Thymus (tissue), 11 donors: ENCODE measurements around the gene PROK2. TPM values are rescaled to one million over a fixed set of nuclear protein-coding genes. Genes with fewer than 3 reads are reported as not detected.
A peak's percentile ranks its signal among the peaks of the same experiment; 100 is the strongest.

Experiments used
- DNase-seq, 9 donors: peaks; one replicate each; pipeline ENCODE4 v3.0.0-alpha.2; 2013; ENCODE audit warnings: low spot score in 9 of 9, low read depth in 6 of 9, missing footprints in 1 of 9
- H3K27ac ChIP-seq, 2 donors: one replicate each; pipeline ENCODE4 v1.5.1; 2013; ENCODE audit warnings: control low read depth in 1 of 2, low read depth in 1 of 2, low read length in 1 of 2, mild to moderate bottlenecking in 1 of 2, moderate library complexity in 1 of 2
- H3K27me3 ChIP-seq, 2 donors: one replicate each; pipeline ENCODE4 v1.5.1; 2013; ENCODE audit warnings: low read length in 1 of 2; ENCODE audit not compliant: control insufficient read depth in 2 of 2, insufficient read depth in 1 of 2
- H3K36me3 ChIP-seq, 2 donors: one replicate each; pipeline ENCODE4 v1.5.1; 2013; ENCODE audit warnings: low read length in 1 of 2, mild to moderate bottlenecking in 1 of 2, moderate library complexity in 1 of 2; ENCODE audit not compliant: control insufficient read depth in 2 of 2, insufficient read depth in 2 of 2
- H3K4me1 ChIP-seq, 2 donors: one replicate each; pipeline ENCODE4 v1.5.1; 2013; ENCODE audit warnings: low read length in 2 of 2; ENCODE audit not compliant: control insufficient read depth in 2 of 2, insufficient read depth in 2 of 2
- H3K4me3 ChIP-seq, 2 donors: one replicate each; pipeline ENCODE4 v1.5.1; 2013; ENCODE audit warnings: low read length in 2 of 2, control low read depth in 1 of 2, mild to moderate bottlenecking in 1 of 2
- H3K9me3 ChIP-seq, 2 donors: one replicate each; pipeline ENCODE4 v1.5.1; 2013; ENCODE audit warnings: low read length in 1 of 2, mild to moderate bottlenecking in 1 of 2; ENCODE audit not compliant: control insufficient read depth in 2 of 2, insufficient read depth in 1 of 2
- WGBS: extraction: QIAGEN DNeasy Blood & Tissue Kit; methylation state at CpG from one replicate; pipeline ENCODE4 v1.1.7; 2013; 5-methylcytosine and 5-hydroxymethylcytosine counted together
- polyA plus RNA-seq: library from polyadenylated mRNA; stranded (reverse); fragments of 200-250 nt; gene quantifications from one replicate; pipeline ENCODE4 v1.2.3, GENCODE V29; 2013
- total RNA-seq: library from RNA; stranded (reverse); fragments of 120-200 nt; gene quantifications from one replicate; pipeline ENCODE4 v1.2.4, GENCODE V29; 2013
- donor health status: healthy.

PROK2 gene
- total and polyA plus RNA-seq, 2 donors = 0.14 to 0.57 TPM

GRCh38 chr3:71797455-71797854 is 12.5 kb upstream of the PROK2 start:
- no peak overlapping the region for H3K4me3 ChIP-seq
- no peaks in the 10 kb centered on the region for H3K4me1 ChIP-seq
- WGBS = 96% methylated on average over 7 of the region's 7 CpGs
- H3K27me3 ChIP-seq = peaks cover 0 to 3% of the 10 kb centered on the region in 2 donors
- no peak overlapping the region for H3K27ac ChIP-seq
- no peaks in the 10 kb centered on the region for H3K36me3 ChIP-seq
- no peak for DNase-seq
- no peaks in the 10 kb centered on the region for H3K9me3 ChIP-seq

- Histone ChIP-seq H3K36me3 (no peaks in the 10 kb centered on the region), H3K4me1 (no peaks in the 10 kb centered on the region), H3K9me3 (no peaks in the 10 kb centered on the region), H3K27me3 (peaks cover 0 to 3% of the 10 kb centered on the region in 2 donors), H3K27ac (no peak overlapping the region), H3K4me3 (no peak overlapping the region)
- 96% methylated on average over 3 of the region's 3 CpGs for WGBS
- no peak for DNase-seq
Observed at GRCh38 chr3:71796290-71796689, 11.3 kb upstream of the PROK2 start.

DNA sequence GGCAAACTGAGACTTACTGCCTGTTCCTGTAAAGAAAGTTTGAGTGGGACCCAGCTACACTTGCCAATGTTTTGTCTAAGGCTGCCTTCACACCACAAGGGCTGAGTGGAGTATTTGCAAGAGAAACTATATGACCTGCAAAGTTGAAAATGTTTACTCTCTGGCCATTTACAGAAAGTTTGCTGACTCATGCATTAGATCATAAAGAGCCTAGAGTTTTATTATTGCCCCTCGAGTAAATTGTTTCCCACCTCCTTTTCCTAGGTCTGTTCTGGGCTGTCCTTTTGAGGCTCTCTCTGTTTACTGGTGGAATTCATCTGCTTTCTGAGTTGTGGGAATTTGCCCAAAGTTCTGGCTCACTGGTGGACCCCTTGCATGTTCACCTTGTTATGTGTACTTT is 6.7 kb upstream of the PROK2 start:
- no peak for DNase-seq
- Histone ChIP-seq H3K4me3 (no peak overlapping the region), H3K27ac (no peak overlapping the region), H3K9me3 (no peaks in the 10 kb centered on the region), H3K4me1 (no peaks in the 10 kb centered on the region), H3K27me3 (peaks cover 1 to 12% of the 10 kb centered on the region in 2 donors), H3K36me3 (no peaks in the 10 kb centered on the region)
- WGBS = 59% methylated on average over 1 of the region's 1 CpG

GRCh38 chr3:71789922-71790321 is 5.0 kb upstream of the PROK2 start:
- H3K27me3 ChIP-seq = peaks cover 18 to 27% of the 10 kb centered on the region in 2 donors
- no peaks in the 10 kb centered on the region for H3K36me3 ChIP-seq
- peaks cover 3 to 6% of the 10 kb centered on the region in 2 donors for H3K4me1 ChIP-seq
- DNase-seq = no peak
- 97% methylated on average over 1 of the region's 1 CpG for WGBS
- no peaks in the 10 kb centered on the region for H3K9me3 ChIP-seq
- H3K4me3 ChIP-seq = no peak overlapping the region
- no peak overlapping the region for H3K27ac ChIP-seq

GRCh38 chr3:71787851-71788405 is 3.0 kb upstream of the PROK2 start:
- H3K4me3 ChIP-seq = no peak overlapping the region
- no peak for DNase-seq
- peaks cover 11 to 14% of the 10 kb centered on the region in 2 donors for H3K4me1 ChIP-seq
- H3K27me3 ChIP-seq = peaks cover 27 to 46% of the 10 kb centered on the region in 2 donors
- no peak overlapping the region for H3K27ac ChIP-seq
- 95% methylated on average over 7 of the region's 7 CpGs for WGBS
- H3K9me3 ChIP-seq = no peaks in the 10 kb centered on the region
- no peaks in the 10 kb centered on the region for H3K36me3 ChIP-seq

GRCh38 chr3:71786551-71786950 is 1.6 kb upstream of the PROK2 start:
- no peak overlapping the region for H3K4me3 ChIP-seq
- 93% methylated on average over 6 of the region's 6 CpGs for WGBS
- peaks cover 27 to 48% of the 10 kb centered on the region in 2 donors for H3K27me3 ChIP-seq
- DNase-seq = no peak
- H3K9me3 ChIP-seq = no peaks in the 10 kb centered on the region
- peaks cover 11 to 14% of the 10 kb centered on the region in 2 donors for H3K4me1 ChIP-seq
- no peak overlapping the region for H3K27ac ChIP-seq
- no peaks in the 10 kb centered on the region for H3K36me3 ChIP-seq

GRCh38 chr3:71786217-71786549 is 1.2 kb upstream of the PROK2 start:
- Histone ChIP-seq H3K4me3 (no peak overlapping the region), H3K27me3 (peaks cover 27 to 48% of the 10 kb centered on the region in 2 donors), H3K9me3 (no peaks in the 10 kb centered on the region), H3K27ac (no peak overlapping the region), H3K36me3 (no peaks in the 10 kb centered on the region), H3K4me1 (peaks cover 11 to 14% of the 10 kb centered on the region in 2 donors)
- DNase-seq = peak in 1 of 9 donors; percentile 5
- 69% methylated on average over 8 of the region's 8 CpGs for WGBS

DNA sequence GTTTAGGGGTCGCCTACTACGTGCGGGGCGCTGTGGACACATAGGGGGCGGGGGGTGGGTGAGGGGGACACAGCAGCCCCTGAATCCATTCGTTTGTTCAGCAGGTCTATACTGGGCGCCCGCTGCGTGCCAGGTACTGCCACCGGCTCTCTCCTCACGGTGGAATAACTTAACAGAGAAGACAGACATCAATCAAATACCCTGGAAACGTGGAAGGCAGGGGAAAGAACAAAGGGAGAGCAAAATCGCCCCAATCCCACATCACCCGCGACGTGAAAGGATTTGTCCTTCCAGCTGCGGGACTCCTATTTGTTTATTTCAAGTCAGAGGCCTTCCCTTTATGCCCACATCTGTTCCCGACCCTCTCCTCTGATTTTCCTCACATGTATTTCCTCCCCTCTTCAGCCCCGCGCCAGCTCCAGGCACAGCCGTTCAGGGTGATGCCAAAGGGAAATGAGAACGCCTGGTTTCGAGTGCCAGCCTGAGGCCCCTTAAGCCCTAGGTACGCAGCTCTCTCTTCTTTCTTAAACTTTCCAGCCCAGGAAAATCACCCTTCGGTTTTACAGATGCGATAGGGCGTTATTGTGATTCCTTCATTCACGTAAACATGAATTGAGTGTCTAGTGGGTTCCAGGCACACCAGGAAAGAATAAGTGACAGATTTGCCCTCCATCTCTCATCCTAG is 726 bp upstream of the PROK2 start:
- Histone ChIP-seq H3K36me3 (no peaks in the 10 kb centered on the region), H3K4me3 (peak overlapping the region in 1 of 2 donors; percentile 43), H3K27me3 (peaks cover 27 to 48% of the 10 kb centered on the region in 2 donors), H3K27ac (no peak overlapping the region), H3K9me3 (no peaks in the 10 kb centered on the region), H3K4me1 (peaks cover 11 to 14% of the 10 kb centered on the region in 2 donors)
- peak in 1 of 9 donors; percentile 2 for DNase-seq
- WGBS = 31% methylated on average over 28 of the region's 28 CpGs

GRCh38 chr3:71784201-71784913 is 591 bp downstream of the PROK2 start:
- DNase-seq = peak in 1 of 9 donors; percentile 12
- H3K27ac ChIP-seq = no peak overlapping the region
- H3K9me3 ChIP-seq = no peaks in the 10 kb centered on the region
- H3K36me3 ChIP-seq = no peaks in the 10 kb centered on the region
- H3K4me3 ChIP-seq = peak overlapping the region; percentile 19 to 43
- H3K27me3 ChIP-seq = peaks cover 27 to 48% of the 10 kb centered on the region in 2 donors
- 3% methylated on average over 23 of the region's 23 CpGs for WGBS
- peaks cover 14 to 25% of the 10 kb centered on the region in 2 donors for H3K4me1 ChIP-seq
